PFSK-1 (cell line): ENCODE results near the gene MOG.

Experiments used
- FOXP2 ChIP-seq: optimal IDR thresholded peaks from 2 replicates; pipeline ENCODE3; 2011; ENCODE audit warnings: borderline replicate concordance, control low read depth, inconsistent platforms; ENCODE audit not compliant: insufficient read depth; ENCODE audit errors: extremely low read length, extremely low read depth
- POLR2AphosphoS5 ChIP-seq: IDR thresholded peaks from 2 replicates; pipeline ENCODE4 v1.6.1; 2012; ENCODE audit warnings: low read depth, mild to moderate bottlenecking, control low read depth, low read length, moderate library complexity
- SIN3A ChIP-seq: IDR thresholded peaks from 2 replicates; pipeline ENCODE4 v1.6.1; 2012; ENCODE audit warnings: mild to moderate bottlenecking, low read length, moderate library complexity, borderline replicate concordance; ENCODE audit not compliant: insufficient read depth
- TAF1 ChIP-seq: IDR thresholded peaks from 2 replicates; pipeline ENCODE4 v1.6.1; 2012; ENCODE audit warnings: low read length, control low read depth, borderline replicate concordance; ENCODE audit not compliant: insufficient read depth
- TF ChIP-seq, protein P1 (sequence below), 2 experiments: IDR thresholded peaks; 2 replicates each; pipeline versions ENCODE4 v1.6.1 to v1.8.0; 2011 to 2012; ENCODE audit warnings: low read depth in 2 of 2, low read length in 2 of 2, control low read depth in 1 of 2, inconsistent platforms in 1 of 2, mild to moderate bottlenecking in 1 of 2, moderate library complexity in 1 of 2; ENCODE audit not compliant: insufficient read depth in 1 of 2

MOG gene

DNA sequence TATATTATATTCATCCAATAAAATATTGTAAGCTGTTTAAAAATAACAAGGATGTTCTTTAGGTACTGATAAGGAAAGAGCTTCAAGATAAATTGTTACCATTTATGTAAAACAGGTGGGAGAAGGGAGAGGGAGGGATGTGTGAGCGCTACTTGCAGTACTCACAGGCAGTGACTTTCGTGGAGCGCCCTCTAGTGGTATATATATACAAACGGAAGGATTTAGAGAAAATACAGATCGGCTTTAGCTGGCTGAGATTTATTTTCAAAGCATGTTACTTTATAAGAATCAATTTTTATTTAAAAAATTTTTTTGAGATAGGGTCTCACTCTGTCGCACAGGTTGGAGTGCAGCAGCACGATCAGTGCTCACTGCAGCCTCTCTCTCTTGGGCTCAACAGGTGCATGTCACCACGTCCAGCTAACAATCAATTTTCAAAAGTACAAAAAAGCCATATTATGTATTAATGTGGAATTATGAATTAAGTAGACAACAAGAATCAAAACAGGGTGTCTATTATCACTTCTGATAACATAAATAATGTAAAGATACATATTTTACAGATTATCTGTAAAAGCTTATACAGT is 3.3 kb upstream of the MOG start:
- TF ChIP-seq, protein P1, sequence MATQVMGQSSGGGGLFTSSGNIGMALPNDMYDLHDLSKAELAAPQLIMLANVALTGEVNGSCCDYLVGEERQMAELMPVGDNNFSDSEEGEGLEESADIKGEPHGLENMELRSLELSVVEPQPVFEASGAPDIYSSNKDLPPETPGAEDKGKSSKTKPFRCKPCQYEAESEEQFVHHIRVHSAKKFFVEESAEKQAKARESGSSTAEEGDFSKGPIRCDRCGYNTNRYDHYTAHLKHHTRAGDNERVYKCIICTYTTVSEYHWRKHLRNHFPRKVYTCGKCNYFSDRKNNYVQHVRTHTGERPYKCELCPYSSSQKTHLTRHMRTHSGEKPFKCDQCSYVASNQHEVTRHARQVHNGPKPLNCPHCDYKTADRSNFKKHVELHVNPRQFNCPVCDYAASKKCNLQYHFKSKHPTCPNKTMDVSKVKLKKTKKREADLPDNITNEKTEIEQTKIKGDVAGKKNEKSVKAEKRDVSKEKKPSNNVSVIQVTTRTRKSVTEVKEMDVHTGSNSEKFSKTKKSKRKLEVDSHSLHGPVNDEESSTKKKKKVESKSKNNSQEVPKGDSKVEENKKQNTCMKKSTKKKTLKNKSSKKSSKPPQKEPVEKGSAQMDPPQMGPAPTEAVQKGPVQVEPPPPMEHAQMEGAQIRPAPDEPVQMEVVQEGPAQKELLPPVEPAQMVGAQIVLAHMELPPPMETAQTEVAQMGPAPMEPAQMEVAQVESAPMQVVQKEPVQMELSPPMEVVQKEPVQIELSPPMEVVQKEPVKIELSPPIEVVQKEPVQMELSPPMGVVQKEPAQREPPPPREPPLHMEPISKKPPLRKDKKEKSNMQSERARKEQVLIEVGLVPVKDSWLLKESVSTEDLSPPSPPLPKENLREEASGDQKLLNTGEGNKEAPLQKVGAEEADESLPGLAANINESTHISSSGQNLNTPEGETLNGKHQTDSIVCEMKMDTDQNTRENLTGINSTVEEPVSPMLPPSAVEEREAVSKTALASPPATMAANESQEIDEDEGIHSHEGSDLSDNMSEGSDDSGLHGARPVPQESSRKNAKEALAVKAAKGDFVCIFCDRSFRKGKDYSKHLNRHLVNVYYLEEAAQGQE (IDR thresholded peaks at IDR 0.05; ENCODE audit: insufficient read depth in 1 of 2, low read depth in 2 of 2, low read length in 2 of 2) = no peak

DNA sequence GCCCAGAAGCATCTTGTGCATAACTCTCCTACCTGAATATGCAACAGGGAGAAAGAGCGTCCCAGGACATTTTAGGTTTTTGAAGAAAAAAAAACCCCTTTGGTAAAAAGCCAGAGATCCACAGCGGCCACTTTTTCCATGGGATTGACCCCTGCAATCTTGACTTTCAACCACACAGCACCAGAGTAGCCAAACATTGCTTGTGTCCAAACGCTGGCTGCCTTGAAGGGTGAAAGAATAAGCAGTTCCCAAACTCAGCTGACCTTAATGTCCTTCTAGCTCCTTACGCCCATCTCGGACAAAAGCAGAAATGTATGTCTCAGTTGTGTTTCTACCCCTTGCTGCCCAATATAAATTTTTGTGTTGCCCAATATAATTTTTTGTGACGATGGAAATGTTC is 1.2 kb upstream of the MOG start:
- TF ChIP-seq SIN3A (no peak), TAF1 (no peak), FOXP2 (no peak)
- TF ChIP-seq, protein P1 (IDR thresholded peaks at IDR 0.05; ENCODE audit: insufficient read depth in 1 of 2, low read depth in 2 of 2, low read length in 2 of 2) = no peak

DNA sequence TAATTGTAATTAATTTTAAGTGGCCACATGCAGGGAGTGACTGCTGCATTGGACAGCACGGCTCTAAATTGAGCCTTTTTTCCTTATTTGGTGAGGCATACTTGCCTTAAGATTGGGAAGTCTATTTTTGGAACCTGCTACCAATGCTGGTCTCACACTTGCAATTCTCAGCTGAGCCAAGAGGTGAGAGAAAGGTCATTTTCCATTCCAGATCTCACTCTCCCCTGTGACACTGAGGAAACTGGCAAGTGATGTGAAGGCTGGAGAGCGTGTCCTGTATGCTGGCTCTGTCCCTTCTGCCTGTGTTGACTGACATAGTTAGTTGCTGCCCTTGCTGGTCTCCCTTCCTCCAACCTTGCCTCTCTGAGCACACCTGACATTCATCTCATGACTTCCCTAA is 735 bp upstream of the MOG start:
- TF ChIP-seq FOXP2 (no peak), SIN3A (no peak), POLR2AphosphoS5 (no peak), TAF1 (no peak)
- TF ChIP-seq, protein P1 (IDR thresholded peaks at IDR 0.05; ENCODE audit: insufficient read depth in 1 of 2, low read depth in 2 of 2, low read length in 2 of 2) = no peak

DNA sequence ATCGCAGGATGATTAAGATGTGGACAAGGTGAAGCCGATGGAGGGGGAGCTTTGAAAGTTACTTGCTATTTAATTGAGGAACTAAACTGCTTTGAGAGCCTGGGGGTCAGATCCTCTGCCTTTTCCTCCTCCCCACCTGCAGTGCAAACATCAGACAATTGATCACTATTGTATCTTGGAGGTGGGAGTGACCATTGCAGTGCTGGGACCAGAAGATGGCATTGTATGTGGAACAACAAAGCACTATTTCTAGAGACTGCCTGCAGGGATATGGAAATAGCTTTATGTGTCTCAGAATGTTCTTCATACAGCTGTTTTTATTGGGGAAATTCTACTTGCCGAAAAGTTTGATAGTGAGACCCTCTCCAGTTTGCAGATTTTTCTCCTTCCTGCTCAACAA is 4.2 kb downstream of the MOG start:
- no peak for TF ChIP-seq TAF1
- TF ChIP-seq SIN3A = no peak
- TF ChIP-seq FOXP2 = no peak
- TF ChIP-seq, protein P1 (IDR thresholded peaks at IDR 0.05; ENCODE audit: insufficient read depth in 1 of 2, low read depth in 2 of 2, low read length in 2 of 2) = no peak
- TF ChIP-seq POLR2AphosphoS5 = no peak

DNA sequence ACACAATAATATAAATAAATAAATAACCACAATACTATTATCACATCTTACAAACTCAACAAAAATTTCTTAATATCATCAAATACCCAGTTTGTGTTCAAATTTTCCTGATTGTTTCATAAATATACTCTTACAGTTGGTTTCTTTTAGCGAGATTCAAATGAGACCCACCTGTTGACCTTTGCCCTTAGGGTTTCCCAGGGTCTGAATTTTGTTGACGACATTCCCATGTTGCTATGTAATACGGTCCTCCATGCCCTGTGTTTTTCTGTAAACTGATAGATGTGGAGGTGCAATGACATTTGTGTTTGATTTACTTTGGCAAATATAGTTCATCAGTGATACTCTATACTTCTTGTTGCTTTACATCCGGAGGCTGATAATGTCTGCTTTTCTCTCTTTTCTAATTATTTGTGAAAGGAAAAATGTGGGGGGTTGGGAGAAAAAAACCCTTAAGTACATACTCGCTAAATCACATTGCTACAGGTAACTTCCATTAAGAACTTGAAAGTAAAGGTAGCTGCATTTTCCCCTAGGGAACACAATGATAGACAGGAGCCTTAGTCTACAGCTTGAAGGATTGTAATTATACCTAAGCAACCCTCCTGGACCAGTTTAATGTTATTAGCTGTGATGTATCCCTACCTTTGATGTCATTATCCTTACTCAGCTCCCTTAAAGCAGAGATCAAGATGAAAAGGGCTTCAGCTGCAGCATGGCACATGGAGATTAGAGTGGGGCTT is 6.6 kb downstream of the MOG start:
- no peak for TF ChIP-seq TAF1
- TF ChIP-seq FOXP2 = no peak
- TF ChIP-seq SIN3A = no peak
- TF ChIP-seq, protein P1 (IDR thresholded peaks at IDR 0.05; ENCODE audit: insufficient read depth in 1 of 2, low read depth in 2 of 2, low read length in 2 of 2) = no peak
- TF ChIP-seq POLR2AphosphoS5 = no peak
